Measurements from ENCODE around the gene IFITM5.
"Not testable (repeated sequence)": the region's sequence is repeated elsewhere in the genome, so short reads cannot be mapped to it uniquely, and the experiment has no call there.

Gene IFITM5

DNA sequence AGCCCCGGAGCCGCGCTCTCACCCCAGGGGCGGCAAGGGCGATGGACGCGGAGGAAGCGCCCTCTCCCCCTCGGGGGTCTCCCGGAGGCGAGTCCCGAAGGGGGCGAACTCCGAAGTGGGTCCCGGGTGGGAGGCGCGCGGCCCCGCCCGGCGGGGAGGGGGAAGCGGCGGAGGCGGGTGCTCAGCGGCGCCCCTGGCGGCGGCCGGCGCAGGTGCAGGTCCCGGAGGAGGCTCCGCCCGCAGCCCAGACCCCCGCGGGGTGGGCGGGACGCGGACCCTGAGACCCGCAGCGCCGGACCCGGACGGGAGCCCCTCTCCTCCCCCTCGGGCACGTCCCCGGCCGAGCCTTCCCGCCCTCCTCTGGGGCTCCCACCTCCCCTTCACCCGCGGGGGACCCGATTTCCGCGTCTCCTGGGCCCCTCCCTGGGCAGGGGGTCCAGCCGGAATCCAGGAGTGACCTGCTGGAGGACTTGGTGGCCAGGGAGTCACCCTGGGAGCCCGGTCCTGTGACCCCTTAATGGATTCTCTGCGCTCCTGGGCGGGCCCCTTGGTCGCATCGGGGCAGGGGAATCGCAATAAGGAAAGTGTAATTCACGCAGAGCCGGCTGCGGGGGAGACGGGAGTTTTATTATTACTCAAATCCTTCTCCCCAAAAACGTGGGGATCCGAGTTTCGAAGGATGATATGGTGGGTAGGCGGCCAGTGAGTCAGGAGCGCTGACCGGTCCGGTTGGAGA lies 11.9 kb upstream of the IFITM5 start:
- not testable (repeated sequence) for DNase-seq

- not testable (repeated sequence) for DNase-seq
These were observed 10.8 kb upstream of the IFITM5 start for GRCh38 chr11:309979-310572.

GRCh38 chr11:308740-309665 lies 9.7 kb upstream of the IFITM5 start:
- DNase-seq = not testable (repeated sequence)

- DNase-seq = not testable (repeated sequence)
These were observed 8.7 kb upstream of the IFITM5 start, which contains the start of gene IFITM2 for GRCh38 chr11:307766-308708. IFITM2 (plus strand) TSS chr11:307816; CDS start chr11:308193, 377 bp downstream.

GRCh38 chr11:306645-307371 lies 7.5 kb upstream of the IFITM5 start:
- DNase-seq = no peak

DNA sequence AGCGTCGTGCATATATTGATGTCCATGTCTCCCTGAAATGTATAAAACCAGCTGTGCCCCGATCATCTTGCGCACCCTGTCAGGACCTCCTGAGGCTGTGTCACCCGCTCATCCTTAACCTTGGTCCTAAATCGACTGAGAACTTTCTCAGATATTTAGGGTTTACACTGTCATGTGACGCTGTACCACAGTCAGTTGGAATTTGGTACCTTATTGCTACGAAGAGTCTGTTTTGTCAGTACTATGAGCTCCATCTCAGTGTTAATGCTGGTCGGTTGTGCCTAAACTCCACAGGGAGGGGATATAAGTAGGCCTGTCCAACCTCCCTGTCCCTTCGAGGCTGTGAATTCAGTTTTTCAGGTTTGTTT lies 6.5 kb upstream of the IFITM5 start:
- DNase-seq = no peak

- DNase-seq = no peak
These were observed 5.9 kb upstream of the IFITM5 start for GRCh38 chr11:304915-305843.

DNA sequence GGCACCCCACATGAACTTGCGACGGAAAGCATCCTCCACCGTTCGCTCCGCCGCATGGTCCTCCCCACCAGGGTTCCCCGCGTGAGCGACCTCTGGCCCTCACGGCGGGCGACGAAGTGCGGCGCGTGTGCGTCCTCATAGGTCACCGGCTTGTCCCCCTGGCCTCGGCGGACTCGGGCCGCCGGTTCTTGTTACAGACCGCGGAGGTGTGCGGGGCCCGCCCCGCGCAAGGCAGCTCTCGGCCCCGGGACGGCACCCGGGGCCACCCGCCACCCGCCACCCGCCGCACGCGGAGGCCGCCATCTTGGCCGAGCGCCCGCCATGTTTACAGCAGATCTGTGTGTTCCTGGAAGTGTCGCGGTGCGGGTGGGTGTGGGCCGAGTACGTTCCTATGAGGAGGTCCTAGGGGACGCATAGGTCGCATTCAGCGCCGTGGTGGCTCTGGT lies 4.8 kb upstream of the IFITM5 start:
- DNase-seq = no peak

- DNase-seq = no peak
These were observed 4.0 kb upstream of the IFITM5 start for GRCh38 chr11:303363-303762.

DNA sequence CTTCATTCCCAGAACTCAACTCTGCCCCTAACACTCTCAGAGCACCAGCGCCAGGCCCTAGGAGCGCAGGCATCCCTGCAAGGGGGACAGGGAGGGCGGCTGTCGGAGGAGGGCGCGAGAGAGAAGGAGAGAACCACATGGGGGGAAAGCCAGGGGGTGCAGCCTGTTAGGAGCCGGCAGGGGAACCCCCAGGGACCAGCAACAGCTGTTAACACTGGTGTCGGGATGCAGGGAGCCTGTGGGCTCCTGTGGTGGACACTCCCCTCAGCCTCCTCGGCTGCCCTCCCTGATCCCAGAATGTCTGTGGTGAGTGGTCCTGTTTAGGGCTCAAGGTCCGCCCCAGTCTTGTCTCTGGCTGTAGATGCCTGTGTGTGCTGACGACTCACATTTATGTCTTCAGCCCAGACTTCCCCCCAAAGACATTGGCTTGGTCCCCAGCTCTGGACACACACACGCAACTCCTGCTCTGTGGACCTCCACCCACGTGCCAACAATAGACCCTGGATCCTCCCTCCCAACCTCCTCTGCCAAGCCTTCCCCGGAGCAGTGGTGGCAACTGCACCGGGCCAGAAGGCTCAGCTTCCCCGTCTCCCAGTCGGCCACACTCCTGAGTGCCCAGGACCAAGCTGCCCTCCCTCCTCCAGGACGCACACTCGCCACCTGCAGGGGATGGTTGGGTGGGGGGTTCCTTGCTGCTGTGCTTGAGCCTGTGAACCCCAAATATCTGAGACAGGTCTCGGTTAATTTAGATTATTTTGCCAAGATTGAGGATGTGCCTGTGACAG lies 817 bp upstream of the IFITM5 start:
- no peak for DNase-seq

- no peak for DNase-seq
These were observed 790 bp downstream of the IFITM5 start for GRCh38 chr11:298406-299065.

GRCh38 chr11:297586-298405 lies 1.5 kb downstream of the IFITM5 start:
- no peak for DNase-seq

DNA sequence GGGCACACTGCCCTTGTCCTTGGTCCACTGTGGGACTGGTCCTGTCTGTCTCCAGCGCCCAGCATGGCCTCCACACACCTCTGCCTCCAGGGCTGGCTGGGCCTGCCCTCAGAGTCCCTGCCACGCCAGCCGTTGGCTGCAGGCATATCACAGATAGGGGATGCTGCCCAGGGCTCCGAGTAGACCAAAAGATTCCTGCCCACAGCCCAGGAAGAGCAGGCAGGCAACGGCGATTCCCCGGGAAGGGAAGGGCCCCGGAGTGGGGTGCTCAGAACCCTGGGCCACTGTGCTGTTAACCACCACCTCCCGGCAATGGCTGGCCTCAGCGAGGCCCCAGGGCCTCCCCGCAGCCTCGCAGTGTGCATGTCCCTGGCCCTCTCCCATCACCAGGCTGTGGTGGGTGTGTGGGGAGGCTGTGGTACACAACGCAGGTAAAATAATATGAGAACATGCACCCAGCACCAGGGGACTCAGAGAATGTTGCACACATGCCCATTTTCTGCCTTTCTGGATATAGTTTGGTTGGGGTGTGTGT lies 2.2 kb downstream of the IFITM5 start:
- DNase-seq = no peak

DNA sequence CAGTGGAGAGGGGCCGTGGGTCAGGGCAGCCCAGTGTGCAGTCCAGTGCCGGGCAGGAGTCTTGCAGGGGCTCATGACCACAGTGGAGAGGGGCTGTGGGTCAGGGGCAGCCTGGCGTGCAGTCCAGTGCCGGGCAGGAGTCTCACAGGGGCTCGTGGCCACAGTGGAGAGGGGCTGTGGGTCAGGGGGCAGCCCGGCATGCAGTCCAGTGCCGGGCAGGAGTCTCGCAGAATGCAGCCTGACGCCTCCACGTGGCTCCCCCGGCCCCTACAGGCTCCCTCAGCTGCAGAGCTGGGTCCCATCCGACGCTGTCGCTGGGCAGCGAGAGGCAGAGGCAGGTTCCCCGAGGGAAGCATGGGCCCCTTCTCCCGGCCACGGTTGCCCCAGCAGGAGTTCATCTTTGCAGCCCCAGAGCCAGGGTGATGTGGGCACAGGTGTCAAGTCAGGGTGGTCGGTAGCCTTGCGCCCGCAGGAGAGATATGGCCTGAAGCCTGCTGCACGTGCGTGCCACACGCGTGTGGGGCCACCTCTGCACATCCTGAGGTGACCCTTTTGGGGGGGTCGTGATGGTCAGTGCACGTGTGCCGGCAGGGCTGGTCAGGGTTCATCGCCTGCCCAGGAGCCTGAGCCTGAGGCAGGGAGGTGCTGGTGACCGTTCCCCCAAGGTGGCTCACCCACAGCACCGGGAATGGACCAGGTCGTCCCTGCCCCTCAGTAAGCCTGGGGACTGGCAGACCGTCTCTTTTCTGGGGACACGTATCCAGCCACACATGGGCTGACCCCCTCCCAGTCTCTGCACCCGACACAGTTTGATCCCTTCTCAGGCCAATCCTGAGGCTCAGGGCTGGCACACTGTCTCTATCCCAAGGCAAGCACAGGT lies 2.9 kb downstream of the IFITM5 start:
- DNase-seq = no peak

DNA sequence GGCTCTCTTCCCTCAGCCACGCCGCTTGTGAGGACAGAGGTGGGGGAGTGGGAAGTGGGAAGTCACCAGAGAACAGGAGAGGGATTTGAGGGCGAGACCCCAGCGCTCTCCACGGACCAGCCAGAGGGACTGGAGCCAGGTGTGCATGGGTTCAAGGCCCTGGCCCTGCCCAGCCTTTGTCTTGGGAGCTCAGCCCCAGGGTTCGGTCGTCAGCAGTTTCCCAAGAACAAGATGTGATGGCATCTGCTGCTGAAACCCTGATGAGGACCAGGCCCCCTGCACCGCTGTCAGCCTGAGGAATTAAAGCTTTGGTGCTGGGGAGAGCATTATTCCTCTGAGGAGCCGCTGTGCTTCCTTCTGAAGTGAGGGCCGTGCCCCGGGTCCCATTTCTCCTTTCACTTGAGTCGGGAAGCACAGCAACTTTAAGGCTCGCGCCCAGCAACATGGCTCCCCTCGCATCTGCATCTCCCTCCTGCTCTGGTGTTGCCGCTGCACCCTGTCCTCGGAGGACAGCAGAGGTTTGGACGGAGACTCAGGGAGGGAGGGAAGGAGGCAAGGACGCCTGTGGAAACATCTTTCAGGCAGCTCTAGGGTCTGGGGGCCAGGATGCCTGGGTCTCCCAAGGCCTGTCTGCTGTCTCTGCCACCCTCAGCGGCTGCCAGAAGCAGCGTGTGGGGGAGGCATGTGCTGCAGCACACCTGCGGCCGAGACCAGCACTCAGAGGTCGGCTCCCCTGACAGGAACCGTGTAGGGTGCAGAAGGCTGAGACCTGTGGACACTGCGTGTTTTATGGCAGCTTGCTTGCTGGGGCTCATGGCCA lies 3.8 kb downstream of the IFITM5 start:
- no peak for DNase-seq

GRCh38 chr11:294780-295179 lies 4.5 kb downstream of the IFITM5 start:
- no peak for DNase-seq
